HEK293T (cell line): ENCODE results near the gene RNF214.

ENCODE experiments used
- BHLHE40 ChIP-seq: fragments of 450-650 bp; IDR thresholded peaks from 2 replicates; pipeline ENCODE4 v1.6.1; 2016; ENCODE audit warnings: mild to moderate bottlenecking, moderate library complexity, borderline replicate concordance
- ELF4 ChIP-seq: fragments of 450-650 bp; IDR thresholded peaks from 2 replicates; pipeline ENCODE4 v1.6.1; 2017; ENCODE audit warnings: antibody characterized with exemption
- FOXA1 ChIP-seq: fragments of 450-650 bp; IDR thresholded peaks from 2 replicates; pipeline ENCODE4 v1.6.1; 2016; ENCODE audit warnings: mild to moderate bottlenecking
- FOXK2 ChIP-seq: fragments of 450-650 bp; IDR thresholded peaks from 2 replicates; pipeline ENCODE4 v1.6.1; 2016; ENCODE audit warnings: mild to moderate bottlenecking
- HDGF ChIP-seq: fragments of 450-650 bp; IDR thresholded peaks from 2 replicates; pipeline ENCODE4 v1.6.1; 2017; ENCODE audit warnings: antibody characterized with exemption, borderline replicate concordance
- L3MBTL2 ChIP-seq: fragments of 450-650 bp; conservative IDR thresholded peaks from 2 replicates; pipeline ENCODE4 v1.6.1; 2016; ENCODE audit warnings: mild to moderate bottlenecking
- LEF1 ChIP-seq: fragments of 450-650 bp; IDR thresholded peaks from 2 replicates; pipeline ENCODE4 v1.6.1; 2017; ENCODE audit warnings: mild to moderate bottlenecking, borderline replicate concordance
- SP1 ChIP-seq: fragments of 450-650 bp; IDR thresholded peaks from 2 replicates; pipeline ENCODE4 v1.6.1; 2017
- SUZ12 ChIP-seq: fragments of 450-650 bp; IDR thresholded peaks from 2 replicates; pipeline ENCODE4 v1.6.1; 2016; ENCODE audit warnings: mild to moderate bottlenecking
- TARDBP ChIP-seq: fragments of 450-650 bp; IDR thresholded peaks from 2 replicates; pipeline ENCODE4 v1.6.1; 2016

- TF ChIP-seq FOXA1 = no peak
- no peak for TF ChIP-seq HDGF
- TF ChIP-seq TARDBP = no peak
- TF ChIP-seq SUZ12 = no peak
- no peak for TF ChIP-seq L3MBTL2
- no peak for TF ChIP-seq BHLHE40
- TF ChIP-seq LEF1 = no peak
- no peak for TF ChIP-seq SP1
- no peak for TF ChIP-seq FOXK2
- TF ChIP-seq ELF4 = no peak
Measured at GRCh38 chr11:117223741-117224689, 8.5 kb upstream of the RNF214 start.
